H9 (cell line): ENCODE data around the gene MAN1A1. TPM values are rescaled to one million over a fixed set of nuclear protein-coding genes. Genes with fewer than 3 reads are reported as not detected.

Source experiments
- DNase-seq: peaks from one replicate; pipeline ENCODE4 v3.0.0-alpha.2; 2017
- H2AFZ ChIP-seq: one replicate; pipeline ENCODE4 v1.6.1; 2013; ENCODE audit warnings: mild to moderate bottlenecking, low read length, control low read depth, moderate library complexity
- H2AK5ac ChIP-seq: 2 replicates; pipeline ENCODE4 v1.6.1; 2013; ENCODE audit warnings: low read length, control low read depth, mixed read lengths; ENCODE audit not compliant: insufficient read length
- H2BK120ac ChIP-seq: one replicate; pipeline ENCODE4 v1.6.1; 2013; ENCODE audit warnings: low read depth, mild to moderate bottlenecking, low read length, control low read depth, inconsistent platforms; ENCODE audit not compliant: poor library complexity, severe bottlenecking
- H2BK12ac ChIP-seq: 2 replicates; pipeline ENCODE4 v1.6.1; 2013; ENCODE audit warnings: low read length, control low read depth, mixed read lengths, low read depth; ENCODE audit not compliant: insufficient read length
- H2BK15ac ChIP-seq: 2 replicates; pipeline ENCODE4 v1.6.1; 2013; ENCODE audit warnings: low read depth, low read length, control low read depth
- H2BK20ac ChIP-seq: one replicate; pipeline ENCODE4 v1.6.1; 2013; ENCODE audit warnings: low read depth, mild to moderate bottlenecking, low read length, control low read depth, inconsistent platforms; ENCODE audit not compliant: poor library complexity, severe bottlenecking
- H2BK5ac ChIP-seq: 2 replicates; pipeline ENCODE4 v1.6.1; 2013; ENCODE audit warnings: low read length, control low read depth, mixed read lengths; ENCODE audit not compliant: insufficient read length
- H3K14ac ChIP-seq: 2 replicates; pipeline ENCODE4 v1.6.1; 2013; ENCODE audit warnings: low read length, control low read depth; ENCODE audit not compliant: insufficient read depth
- H3K18ac ChIP-seq: 2 replicates; pipeline ENCODE4 v1.6.1; 2013; ENCODE audit warnings: low read depth, mild to moderate bottlenecking, mixed read lengths, low read length, control low read depth; ENCODE audit not compliant: insufficient read length
- H3K23ac ChIP-seq: 2 replicates; pipeline ENCODE4 v1.6.1; 2013; ENCODE audit warnings: low read length, control low read depth, mixed read lengths, low read depth; ENCODE audit not compliant: insufficient read length
- H3K23me2 ChIP-seq: 2 replicates; pipeline ENCODE4 v1.6.1; 2013; ENCODE audit warnings: low read depth, mild to moderate bottlenecking, mixed read lengths, low read length, control low read depth; ENCODE audit not compliant: insufficient read length, poor library complexity, severe bottlenecking
- H3K27ac ChIP-seq: 2 replicates; pipeline ENCODE4 v1.5.1; 2013; ENCODE audit warnings: low read length, control low read depth, mixed read lengths, low read depth; ENCODE audit not compliant: insufficient read length
- H3K27me3 ChIP-seq: 2 replicates; pipeline ENCODE4 v1.6.1; 2013; ENCODE audit warnings: low read length, control low read depth, inconsistent platforms; ENCODE audit not compliant: insufficient read depth
- H3K4ac ChIP-seq: 2 replicates; pipeline ENCODE4 v1.6.1; 2013; ENCODE audit warnings: low read depth, mild to moderate bottlenecking, control low read depth, inconsistent platforms, low read length, moderate library complexity
- H3K4me1 ChIP-seq: 2 replicates; pipeline ENCODE4 v1.6.1; 2013; ENCODE audit warnings: low read length, control low read depth, inconsistent platforms; ENCODE audit not compliant: insufficient read depth
- H3K4me2 ChIP-seq: 2 replicates; pipeline ENCODE4 v1.6.1; 2013; ENCODE audit warnings: low read length, control low read depth, mixed read lengths; ENCODE audit not compliant: insufficient read length, insufficient read depth
- H3K56ac ChIP-seq: 2 replicates; pipeline ENCODE4 v1.6.1; 2013; ENCODE audit warnings: low read depth, mild to moderate bottlenecking, mixed read lengths, low read length, control low read depth; ENCODE audit not compliant: insufficient read length
- H3K79me1 ChIP-seq: 2 replicates; pipeline ENCODE4 v1.6.1; 2013; ENCODE audit warnings: low read depth, mild to moderate bottlenecking, moderate library complexity, low read length, control low read depth, inconsistent platforms; ENCODE audit not compliant: insufficient read depth, poor library complexity, severe bottlenecking
- H3K79me2 ChIP-seq: 2 replicates; pipeline ENCODE4 v1.6.1; 2013; ENCODE audit warnings: low read length, control low read depth, inconsistent platforms; ENCODE audit not compliant: insufficient read depth
- H3K9ac ChIP-seq: 2 replicates; pipeline ENCODE4 v1.6.1; 2013; ENCODE audit warnings: low read length, control low read depth, mixed read lengths; ENCODE audit not compliant: insufficient read length; ENCODE audit errors: extremely low read depth
- H3K9me3 ChIP-seq: one replicate; pipeline ENCODE4 v1.6.1; 2013; ENCODE audit warnings: low read depth, low read length, inconsistent platforms; ENCODE audit not compliant: control insufficient read depth
- H3T11ph ChIP-seq: one replicate; pipeline ENCODE4 v1.6.1; 2013; ENCODE audit warnings: mild to moderate bottlenecking, low read length, control low read depth, inconsistent platforms
- H4K20me1 ChIP-seq: one replicate; pipeline ENCODE4 v1.6.1; 2013; ENCODE audit not compliant: control insufficient read depth, insufficient read length, insufficient read depth
- H4K5ac ChIP-seq: 2 replicates; pipeline ENCODE4 v1.6.1; 2013; ENCODE audit warnings: low read depth, mild to moderate bottlenecking, mixed read lengths, low read length, control low read depth; ENCODE audit not compliant: insufficient read length
- H4K8ac ChIP-seq: replicated peaks from 2 replicates; pipeline ENCODE4 v1.6.1; 2013; ENCODE audit warnings: low read length, control low read depth, mixed read lengths, low read depth; ENCODE audit not compliant: insufficient read length
- H4K91ac ChIP-seq: 2 replicates; pipeline ENCODE4 v1.6.1; 2013; ENCODE audit warnings: low read depth, mild to moderate bottlenecking, moderate library complexity, mixed read lengths, low read length, control low read depth; ENCODE audit not compliant: insufficient read length
- H3K27ac Mint-ChIP-seq, 3 experiments: 2 replicates in 2 of 3; 3 replicates in 1 of 3; pipeline ENCODE4 v1.8.0; 2020 to 2021; ENCODE audit warnings: mixed read lengths in 3 of 3, mild to moderate bottlenecking in 1 of 3, moderate library complexity in 1 of 3
- H3K27me3 Mint-ChIP-seq: 2 replicates; pipeline ENCODE4 v1.8.0; 2021; ENCODE audit warnings: low read depth, mild to moderate bottlenecking, moderate library complexity, mixed read lengths
- H3K36me3 Mint-ChIP-seq, 3 experiments: 2 replicates in 2 of 3; 3 replicates in 1 of 3; pipeline ENCODE4 v1.8.0; 2020 to 2021; ENCODE audit warnings: low read depth in 3 of 3, mixed read lengths in 3 of 3; ENCODE audit not compliant: insufficient read depth in 1 of 3
- H3K4me1 Mint-ChIP-seq, 2 experiments: 2 replicates each; pipeline ENCODE4 v1.8.0; 2020; ENCODE audit warnings: mixed read lengths in 2 of 2
- H3K4me3 Mint-ChIP-seq, 2 experiments: 2 replicates in 1 of 2; 3 replicates in 1 of 2; pipeline ENCODE4 v1.8.0; 2020 to 2021; ENCODE audit warnings: mild to moderate bottlenecking in 2 of 2, mixed read lengths in 2 of 2, moderate library complexity in 1 of 2
- H3K9me3 Mint-ChIP-seq, 2 experiments: 2 replicates in 1 of 2; 3 replicates in 1 of 2; pipeline ENCODE4 v1.8.0; 2020; ENCODE audit warnings: mild to moderate bottlenecking in 2 of 2, mixed read lengths in 2 of 2, moderate library complexity in 1 of 2
- CTCF ChIP-seq: fragments of 200-600 bp; sonication (generic); conservative IDR thresholded peaks from 3 replicates; pipeline ENCODE4 v1.8.0; 2021; ENCODE audit warnings: antibody characterized with exemption, mild to moderate bottlenecking
- WGBS: extraction: QIAGEN DNeasy Blood & Tissue Kit; methylation state at CpG from one replicate; pipeline ENCODE4 v1.1.7; 2013; ENCODE audit warnings: missing lambda C conversion rate, low lambda C conversion rate, mixed read lengths; ENCODE audit not compliant: insufficient read length; ENCODE audit errors: extremely low coverage; 5-methylcytosine and 5-hydroxymethylcytosine counted together
- total RNA-seq: library from RNA; stranded (reverse); gene quantifications from 2 replicates; pipeline ENCODE4 v1.2.1, GENCODE V29; 2021

Gene MAN1A1
- total RNA-seq, 1 experiment from 2014 or later: 1.6 TPM

GRCh38 chr6:119241111-119241465, 108.5 kb downstream of the MAN1A1 start:
- no peak for TF ChIP-seq CTCF
- Histone ChIP-seq H2AFZ (no peak overlapping the region), H4K5ac (no peak overlapping the region), H3K79me1 (no peaks in the 10 kb centered on the region), H4K8ac (no peak overlapping the region), H3K4me2 (no peak overlapping the region), H2BK20ac (no peak overlapping the region), H2BK120ac (no peak overlapping the region), H3K56ac (no peak overlapping the region), H3K9me3 (peaks cover 4% of the 10 kb centered on the region), H3K27me3 (no peaks in the 10 kb centered on the region), H2AK5ac (no peak overlapping the region), H3K9ac (no peak overlapping the region), H3K23ac (no peak overlapping the region), H3K79me2 (no peaks in the 10 kb centered on the region), H3K14ac (no peak overlapping the region), H3T11ph (no peak overlapping the region), H4K20me1 (no peaks in the 10 kb centered on the region), H3K27ac (peak overlapping the region; percentile 13), H2BK15ac (no peak overlapping the region), H3K4me1 (peaks cover 2% of the 10 kb centered on the region; the same call in 1 of the 2 replicates), H3K4ac (no peak overlapping the region), H3K23me2 (no peaks in the 10 kb centered on the region), H4K91ac (no peak overlapping the region), H2BK5ac (no peak overlapping the region), H2BK12ac (no peak overlapping the region), H3K18ac (no peak overlapping the region)
- peaks cover 12 to 17% of the 10 kb centered on the region in 2 experiments; a peak in 3 of 4 replicates for H3K4me1 Mint-ChIP-seq
- H3K4me3 Mint-ChIP-seq: no peak overlapping the region
- H3K27me3 Mint-ChIP-seq: no peaks in the 10 kb centered on the region
- peaks cover 2 to 3% of the 10 kb centered on the region in 2 experiments; a peak in 4 of 5 replicates for H3K9me3 Mint-ChIP-seq
- no CpG with 5 or more reads among the region's 2 CpGs for WGBS
- H3K36me3 Mint-ChIP-seq: peaks cover 0 to 3% (median 3%) of the 10 kb centered on the region in 3 experiments; a peak in 3 of 7 replicates
- H3K27ac Mint-ChIP-seq: peak overlapping the region in 1 of 3 experiments; percentile 90; a peak in 2 of 7 replicates
- no peak for DNase-seq
